ENCODE measurements around the gene PDE3B.
"Not testable (repeated sequence)": the region's sequence is repeated elsewhere in the genome, so short reads cannot be mapped to it uniquely, and the experiment has no call there.

The PDE3B gene

DNA sequence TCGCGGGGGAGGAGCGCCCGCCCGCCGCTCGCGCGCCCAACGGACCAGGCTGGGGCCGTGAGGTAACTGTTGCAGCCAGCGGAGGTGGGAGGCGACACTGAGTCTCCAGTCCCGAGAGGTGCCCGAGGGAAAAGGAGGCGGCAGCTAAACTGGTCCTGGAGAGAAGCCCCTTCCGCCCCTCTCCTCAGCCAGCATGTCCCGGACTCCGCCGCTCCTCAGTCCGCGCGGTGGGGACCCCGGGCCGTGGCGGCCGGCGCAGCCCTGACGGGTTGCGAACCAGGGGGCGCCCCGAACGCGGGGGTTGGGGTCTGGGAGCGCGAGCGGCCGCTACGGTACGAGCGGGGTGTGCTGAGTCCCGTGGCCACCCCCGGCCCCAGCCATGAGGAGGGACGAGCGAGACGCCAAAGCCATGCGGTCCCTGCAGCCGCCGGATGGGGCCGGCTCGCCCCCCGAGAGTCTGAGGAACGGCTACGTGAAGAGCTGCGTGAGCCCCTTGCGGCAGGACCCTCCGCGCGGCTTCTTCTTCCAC lies at the start of gene PDE3B:
PDE3B (plus strand) TSS at position 108 of the 529 bp plus-strand sequence; CDS start at position 380, 272 bp downstream.
- no peak within 1 kb of the TSS for H3K27ac ChIP-seq
- no peak for DNase-seq (ENCODE audit: low read depth, low spot score)

DNA sequence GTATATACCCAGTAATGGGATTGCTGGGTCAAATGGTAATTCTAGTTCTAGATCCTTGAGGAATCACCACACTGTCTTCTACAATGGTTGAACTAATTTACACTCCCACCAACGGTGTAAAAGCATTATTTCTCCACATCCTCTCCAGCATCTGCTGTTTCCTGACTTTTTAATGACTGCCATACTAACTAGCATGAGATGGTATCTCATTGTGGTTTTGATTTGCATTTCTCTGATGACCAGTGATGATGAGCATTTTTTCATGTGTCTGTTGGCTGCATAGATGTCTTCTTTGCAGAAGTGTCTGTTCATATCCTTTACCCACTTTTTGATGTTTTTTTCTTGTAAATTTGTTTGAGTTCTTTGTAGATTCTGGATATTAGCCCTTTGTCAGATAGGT lies 48.3 kb upstream of the PDE3B start:
- DNase-seq (ENCODE audit: low read depth, low spot score); H3K27ac ChIP-seq: not testable (repeated sequence)

DNA sequence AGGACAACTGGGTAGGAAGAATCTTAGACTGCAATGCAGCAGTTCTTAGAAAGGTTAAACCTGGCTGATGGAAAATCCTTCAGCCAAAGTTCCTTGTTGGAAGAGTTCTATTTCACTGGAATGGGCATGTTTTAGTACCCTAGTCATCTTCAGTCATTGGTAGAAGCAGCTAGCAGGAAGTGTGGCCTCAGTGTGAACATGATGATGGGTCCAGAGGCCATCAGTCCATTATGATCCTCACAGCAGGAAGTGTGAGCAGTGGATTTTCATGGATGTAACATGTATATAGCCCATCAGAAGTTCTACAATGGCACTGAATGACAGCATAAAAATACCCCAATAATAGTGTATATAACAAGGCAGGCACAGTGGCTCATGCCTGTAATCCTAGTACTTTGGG lies 35.9 kb upstream of the PDE3B start:
- no peak for DNase-seq (ENCODE audit: low read depth, low spot score)
- H3K27ac ChIP-seq, result no peak overlapping the region

DNA sequence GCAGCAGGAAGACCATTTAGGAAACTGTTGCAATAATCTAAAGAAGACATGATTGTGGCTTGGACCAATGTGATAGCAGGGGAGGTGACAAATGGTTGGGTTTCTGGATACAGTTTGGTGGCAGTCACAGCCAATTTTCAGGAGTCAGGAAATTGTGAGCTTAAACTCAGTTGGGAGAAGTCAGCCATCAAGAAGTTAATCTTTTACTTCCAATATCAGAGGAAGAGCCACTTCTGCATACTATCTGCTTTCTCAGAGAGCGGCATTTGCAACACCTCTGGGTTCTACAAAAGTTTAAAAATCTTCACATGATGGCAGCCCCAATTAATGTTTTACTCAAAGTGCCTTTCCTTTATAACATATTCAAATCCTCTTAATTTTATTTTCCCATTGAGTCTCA lies 33.7 kb upstream of the PDE3B start:
- no peak overlapping the region for H3K27ac ChIP-seq
- no peak for DNase-seq (ENCODE audit: low read depth, low spot score)

DNA sequence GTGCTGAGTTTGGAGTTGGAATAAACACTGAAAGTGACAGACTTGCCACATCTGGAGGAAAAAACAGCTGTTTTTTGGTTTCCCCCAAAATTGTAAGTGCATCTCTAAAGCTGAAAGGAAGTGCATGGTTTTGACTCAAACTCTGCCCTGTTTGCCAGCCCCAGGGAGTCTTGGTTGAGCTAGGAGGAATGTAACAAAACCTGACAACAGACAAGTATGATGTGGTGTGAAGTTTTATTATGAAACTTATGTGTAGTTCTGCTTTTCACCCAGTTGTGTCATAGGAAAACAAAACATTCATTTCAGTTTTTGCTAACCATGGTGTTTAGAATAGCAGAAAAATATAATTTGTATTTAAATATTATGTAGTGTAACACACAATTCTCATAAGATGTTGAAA lies 31.7 kb upstream of the PDE3B start:
- DNase-seq (ENCODE audit: low read depth, low spot score), result no peak
- H3K27ac ChIP-seq, result no peak overlapping the region

DNA sequence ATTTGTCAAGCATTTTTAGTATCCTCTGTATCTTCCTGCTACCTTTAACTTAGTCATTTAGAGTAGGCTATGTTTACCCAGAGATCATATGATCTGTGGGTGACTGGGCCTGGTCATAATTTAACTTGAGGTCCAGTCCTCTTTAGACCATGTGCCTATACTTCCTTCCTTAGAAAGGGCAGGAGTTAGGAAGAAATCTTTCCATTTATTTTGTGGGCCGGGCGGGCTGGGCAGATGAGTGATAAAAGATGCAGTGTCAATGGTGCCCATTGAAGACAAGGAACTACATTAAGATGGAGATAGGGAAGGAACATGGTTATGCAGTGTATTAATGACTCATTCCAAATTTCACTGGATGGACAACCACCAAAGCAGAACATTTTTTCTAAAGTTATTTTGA lies 30.9 kb upstream of the PDE3B start:
- H3K27ac ChIP-seq, result no peak overlapping the region
- no peak for DNase-seq (ENCODE audit: low read depth, low spot score)

DNA sequence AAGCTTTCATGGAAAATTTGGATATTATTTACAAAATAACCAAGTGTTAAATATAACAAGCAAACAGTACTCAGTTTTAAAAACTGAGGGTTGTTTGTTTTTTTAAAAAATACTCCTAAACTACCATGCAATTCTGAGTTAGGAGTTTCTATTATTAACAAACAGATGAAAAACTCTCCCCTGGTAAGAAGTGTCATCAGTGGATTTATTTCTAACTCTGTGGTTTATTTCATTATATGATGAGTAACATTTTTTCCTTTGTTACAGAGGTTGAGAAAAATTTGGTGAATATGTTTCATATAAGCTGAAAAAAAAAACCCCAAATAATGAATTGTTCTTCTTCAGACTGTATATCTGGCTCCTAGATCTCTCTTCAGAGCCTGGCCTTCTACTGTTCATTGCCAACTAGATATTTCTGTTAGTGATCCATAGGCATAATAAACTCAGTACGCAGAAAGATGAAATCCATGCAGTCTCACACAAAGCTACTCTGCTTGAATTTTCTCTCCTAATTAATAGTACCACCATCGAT lies 29.4 kb upstream of the PDE3B start:
- H3K27ac ChIP-seq, result no peak overlapping the region
- no peak for DNase-seq (ENCODE audit: low read depth, low spot score)

DNA sequence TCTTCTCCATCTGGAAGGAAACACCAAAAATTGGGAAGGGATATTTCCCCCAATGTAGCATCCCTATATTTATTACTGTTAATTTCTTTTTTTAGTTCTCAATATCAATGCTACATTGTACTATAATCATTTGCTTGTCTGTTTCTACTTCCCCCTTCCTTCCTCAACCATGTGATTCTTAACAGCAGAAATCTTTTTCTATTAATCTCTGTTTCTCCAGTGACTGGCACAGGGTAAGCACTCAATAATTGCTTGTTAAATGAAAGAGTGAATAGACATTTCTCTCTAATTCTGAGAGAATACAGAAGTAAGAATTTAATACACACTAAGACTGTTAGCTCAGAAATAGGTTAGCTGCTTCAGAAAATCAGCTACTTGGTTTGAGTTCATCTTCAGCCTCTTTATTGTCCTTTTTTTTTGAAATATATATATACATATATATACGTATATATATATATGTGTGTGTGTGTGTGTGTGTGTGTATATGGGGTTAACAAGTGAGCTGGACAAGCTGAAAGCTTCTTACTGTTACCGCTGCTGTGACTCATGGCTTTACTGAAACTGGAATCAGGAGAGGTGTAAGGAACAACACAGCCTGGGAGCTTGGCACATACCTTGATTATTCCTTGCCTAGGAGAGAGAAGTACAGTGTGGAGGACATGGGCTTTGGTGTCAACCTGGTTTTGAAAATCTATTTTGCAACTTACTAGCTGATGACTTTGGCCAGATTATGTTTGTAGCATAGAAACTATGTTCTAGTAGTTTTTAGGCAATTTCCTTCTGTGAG lies 26.2 kb upstream of the PDE3B start:
- no peak overlapping the region for H3K27ac ChIP-seq
- peak; percentile 27 for DNase-seq (ENCODE audit: low read depth, low spot score)

DNA sequence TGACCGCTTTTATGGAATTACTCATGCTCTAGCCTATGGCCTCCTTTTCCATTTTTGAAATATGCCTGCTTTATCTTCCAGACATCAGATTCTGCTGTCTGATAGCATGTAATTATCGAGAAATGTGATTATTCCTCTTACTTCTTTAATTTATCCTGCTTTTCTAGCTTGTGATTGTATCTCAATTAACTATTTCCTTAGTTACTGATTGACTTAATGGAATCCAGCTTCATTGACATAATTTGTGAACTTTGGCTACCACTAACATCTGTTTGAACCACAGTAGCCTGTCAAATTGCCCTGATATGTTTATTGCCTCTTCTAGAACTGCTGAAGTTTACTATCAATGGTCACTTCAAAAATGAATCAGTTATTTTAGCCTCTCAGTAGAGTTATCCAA lies 25.5 kb upstream of the PDE3B start:
- H3K27ac ChIP-seq, result no peak overlapping the region
- no peak for DNase-seq (ENCODE audit: low read depth, low spot score)

DNA sequence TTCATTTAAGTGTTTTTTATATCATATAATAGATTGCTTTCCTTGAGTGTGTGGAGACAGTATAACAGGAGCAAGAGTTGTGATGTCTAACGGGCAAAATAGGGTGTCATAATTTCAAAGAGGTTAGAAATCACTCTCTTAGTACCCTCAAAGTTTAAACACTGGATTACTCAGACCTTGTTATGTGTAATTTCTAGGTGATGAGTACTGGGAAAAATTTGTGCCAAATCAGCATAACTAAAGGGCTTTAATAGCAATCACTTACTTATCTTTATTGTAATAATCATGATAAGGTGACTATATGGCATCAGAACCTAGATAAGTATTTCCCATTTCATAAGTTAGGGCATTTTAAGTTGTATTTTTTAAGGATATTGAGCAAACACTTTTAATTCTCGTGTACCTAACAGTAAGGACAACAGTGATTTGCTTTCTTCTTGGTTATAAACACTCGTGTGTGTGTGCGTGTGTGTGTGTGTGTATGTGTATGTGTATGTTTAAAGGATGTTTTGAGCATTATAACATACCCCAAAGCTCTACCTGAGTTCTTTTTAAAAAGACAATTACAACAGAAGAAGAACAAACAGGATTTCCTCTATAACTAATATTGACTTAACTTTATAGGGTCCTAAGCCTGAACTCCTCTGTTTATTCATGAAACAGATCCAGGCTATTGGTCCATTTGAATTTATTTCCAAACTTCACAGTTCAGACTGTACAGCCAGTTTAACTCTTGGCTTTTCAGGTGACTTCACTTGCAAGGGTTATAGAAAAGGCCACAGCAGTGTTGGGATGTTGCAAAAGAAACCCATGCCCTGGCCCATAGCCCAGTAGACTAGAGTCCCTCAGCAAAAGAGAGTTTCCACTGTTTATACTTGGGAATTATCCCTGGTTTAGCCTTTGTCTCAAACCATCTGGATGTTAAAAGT lies 23.7 kb upstream of the PDE3B start:
- no peak overlapping the region for H3K27ac ChIP-seq

DNA sequence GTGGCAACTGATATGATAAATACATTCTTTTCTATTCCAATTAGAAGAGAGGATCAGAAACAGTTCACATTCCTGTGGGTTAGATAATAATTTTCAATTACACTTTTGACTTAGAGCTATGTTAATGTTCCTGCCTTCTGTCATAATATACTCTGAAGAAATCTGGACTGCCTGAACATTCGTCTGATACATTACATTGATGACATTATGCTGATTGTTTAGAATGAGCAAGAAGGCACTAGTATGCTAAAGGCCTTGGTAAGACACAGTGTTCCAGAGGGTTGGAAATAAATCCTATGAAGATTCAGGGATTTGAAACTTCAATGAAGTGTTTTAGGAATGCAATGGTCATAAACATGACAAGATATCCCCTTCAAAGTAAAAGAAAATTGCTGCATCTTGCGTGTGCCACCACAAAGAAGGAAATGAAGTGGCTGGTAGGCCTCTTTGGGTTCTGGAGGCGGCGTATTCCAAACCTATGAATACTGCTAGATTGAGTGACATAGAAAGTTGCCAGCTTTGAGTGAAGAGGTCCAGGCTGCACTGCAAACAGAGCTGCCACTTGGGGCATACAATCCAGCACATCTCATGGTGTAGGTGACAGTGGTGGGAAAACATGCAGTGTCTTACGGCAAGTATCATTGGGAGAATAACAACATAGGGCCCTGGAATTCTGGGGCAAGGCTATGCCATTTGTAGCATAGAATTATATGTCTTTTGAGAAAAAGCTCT lies 21.2 kb upstream of the PDE3B start:
- no peak for DNase-seq (ENCODE audit: low read depth, low spot score)

More for the DNA sequence above, 23.7 kb upstream of the PDE3B start:
- DNase-seq (ENCODE audit: low read depth, low spot score), result no peak

DNA sequence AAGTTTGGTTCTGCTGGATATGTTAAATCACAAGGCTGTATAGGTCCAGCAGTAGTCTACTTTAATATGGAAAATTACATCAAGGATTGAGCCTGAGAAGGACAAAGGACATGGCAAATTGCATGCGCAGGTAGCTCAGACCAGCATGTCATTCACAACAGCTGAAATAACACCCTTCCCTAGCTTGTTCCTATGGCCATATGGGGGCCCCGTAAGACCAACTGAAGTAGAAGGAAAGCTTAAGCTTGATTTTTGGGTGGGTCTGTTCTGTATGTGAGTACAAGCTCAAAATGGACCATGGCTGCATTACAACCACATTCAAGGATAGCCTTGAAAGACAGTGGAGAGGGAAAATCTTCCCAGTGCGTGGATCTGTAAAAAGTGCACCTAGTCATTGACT lies 20.6 kb upstream of the PDE3B start:
- no peak overlapping the region for H3K27ac ChIP-seq
- no peak for DNase-seq (ENCODE audit: low read depth, low spot score)

More for the DNA sequence above, 21.2 kb upstream of the PDE3B start:
- no peak overlapping the region for H3K27ac ChIP-seq

DNA sequence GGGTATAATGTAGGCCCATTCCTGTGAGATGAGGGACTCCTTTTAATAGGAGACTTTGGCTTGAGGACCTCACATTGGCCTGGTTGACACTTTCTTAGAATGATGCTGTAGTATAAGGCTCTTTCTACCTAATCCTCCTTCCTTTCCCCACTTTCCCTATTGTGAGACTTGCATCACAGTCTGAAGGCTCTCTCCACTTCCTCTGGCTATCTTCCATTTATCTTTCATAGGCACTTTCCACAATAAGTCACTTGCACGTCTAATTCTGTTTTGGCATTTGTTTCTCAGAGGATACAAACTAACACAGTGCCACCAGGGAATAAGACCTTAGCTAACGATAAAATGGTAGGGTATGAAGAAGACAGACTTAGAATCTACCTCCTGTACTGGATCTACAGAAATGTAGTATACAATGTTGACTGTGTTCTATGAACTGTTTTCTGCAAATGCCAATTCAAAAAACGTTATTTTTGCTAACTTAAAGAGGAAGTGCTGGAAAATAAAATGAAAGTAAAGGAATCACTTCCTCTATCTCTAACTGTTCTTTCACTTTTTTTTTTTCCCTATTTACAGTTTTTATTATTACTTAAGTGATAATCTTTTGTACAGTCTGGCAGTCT lies 17.9 kb upstream of the PDE3B start:
- no peak for DNase-seq (ENCODE audit: low read depth, low spot score)

DNA sequence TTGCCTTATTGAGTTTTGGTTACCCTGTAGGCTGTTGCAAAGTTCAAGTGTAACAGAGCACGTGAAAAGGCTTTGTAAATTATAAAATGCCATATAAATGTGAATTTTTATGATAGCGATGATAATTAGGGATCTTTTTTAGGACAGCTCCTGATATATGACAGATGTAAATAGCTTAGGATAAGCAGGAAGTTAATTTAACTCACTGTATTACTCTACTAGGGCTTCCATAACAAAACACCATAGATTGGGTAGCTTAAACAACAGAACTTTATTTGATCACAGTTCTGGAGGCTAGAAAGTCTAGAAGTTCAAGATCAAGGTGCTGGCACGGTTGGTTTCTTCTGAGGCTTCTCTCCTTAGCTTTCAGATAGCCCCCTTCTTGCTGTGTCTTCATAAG lies 17.0 kb upstream of the PDE3B start:
- no peak for DNase-seq (ENCODE audit: low read depth, low spot score)

More for the DNA sequence above, 17.9 kb upstream of the PDE3B start:
- H3K27ac ChIP-seq, result no peak overlapping the region

DNA sequence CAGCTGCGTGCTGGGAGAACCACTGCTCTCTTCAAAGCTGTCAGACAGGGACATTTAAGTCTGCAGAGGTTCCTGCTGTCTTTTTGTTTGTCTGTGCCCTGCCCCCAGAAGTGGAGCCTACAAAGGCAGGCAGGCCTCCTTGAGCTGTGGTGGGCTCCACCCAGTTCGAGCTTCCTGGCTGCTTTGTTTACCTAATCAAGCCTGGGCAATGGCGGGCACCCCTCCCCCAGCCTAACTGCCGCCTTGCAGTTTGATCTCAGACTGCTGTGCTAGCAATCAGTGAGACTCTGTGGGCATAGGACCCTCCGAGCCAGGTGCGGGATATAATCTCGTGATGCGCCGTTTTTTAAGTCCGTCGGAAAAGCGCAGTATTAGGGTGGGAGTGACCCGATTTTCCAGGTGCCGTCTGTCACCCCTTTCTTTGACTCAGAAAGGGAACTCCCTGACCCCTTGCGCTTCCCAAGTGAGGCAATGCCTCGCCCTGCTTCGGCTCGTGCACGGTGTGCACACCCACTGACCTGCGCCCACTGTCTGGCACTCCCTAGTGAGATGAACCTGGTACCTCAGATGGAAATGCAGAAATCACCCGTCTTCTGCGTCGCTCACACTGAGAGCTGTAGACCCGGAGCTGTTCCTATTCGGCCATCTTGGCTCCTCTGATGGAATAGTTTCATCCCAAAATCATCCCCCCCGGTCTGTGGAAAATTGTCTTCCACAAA lies 9.9 kb upstream of the PDE3B start:
- DNase-seq (ENCODE audit: low read depth, low spot score); H3K27ac ChIP-seq: not testable (repeated sequence)

More for the DNA sequence above, 17.0 kb upstream of the PDE3B start:
- no peak overlapping the region for H3K27ac ChIP-seq

DNA sequence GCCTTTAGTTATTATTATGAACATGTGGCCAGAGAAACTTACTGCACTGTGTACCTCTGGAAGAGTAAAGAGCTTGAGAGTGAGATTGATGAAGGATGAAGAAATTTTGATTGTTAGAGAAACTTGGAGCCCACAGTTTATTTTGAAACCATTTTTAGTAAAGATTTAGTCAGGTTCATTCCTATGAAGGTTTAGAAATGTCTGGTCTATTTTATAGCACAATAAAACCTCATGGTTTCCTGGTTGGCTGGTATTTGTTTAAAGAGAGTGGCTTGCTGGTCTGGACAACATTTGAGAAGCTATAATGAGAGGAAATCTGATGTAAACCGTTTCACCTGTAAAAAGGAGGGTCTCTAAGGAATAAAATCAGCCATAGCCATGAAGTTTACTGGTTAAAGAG lies 8.8 kb upstream of the PDE3B start:
- H3K27ac ChIP-seq, result no peak overlapping the region
- no peak for DNase-seq (ENCODE audit: low read depth, low spot score)

DNA sequence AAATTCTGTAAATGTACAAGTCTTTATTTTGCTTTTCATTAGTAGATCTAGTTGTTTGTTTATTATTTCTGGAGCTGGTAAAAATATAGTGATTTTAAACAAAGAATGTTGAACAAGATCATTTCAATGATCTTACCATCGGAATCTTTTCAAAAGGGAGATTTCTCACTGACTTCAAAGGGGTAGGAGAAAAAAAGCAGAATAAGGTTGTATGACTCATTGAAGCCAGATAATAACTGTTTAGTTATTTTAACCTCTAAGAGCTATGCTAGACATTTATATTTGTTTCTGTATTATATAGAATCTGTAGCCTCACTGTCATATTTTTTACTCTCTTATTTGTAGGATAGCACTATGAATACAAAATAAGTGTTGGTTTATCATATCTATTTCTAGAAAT lies 8.1 kb upstream of the PDE3B start:
- no peak overlapping the region for H3K27ac ChIP-seq
- no peak for DNase-seq (ENCODE audit: low read depth, low spot score)

DNA sequence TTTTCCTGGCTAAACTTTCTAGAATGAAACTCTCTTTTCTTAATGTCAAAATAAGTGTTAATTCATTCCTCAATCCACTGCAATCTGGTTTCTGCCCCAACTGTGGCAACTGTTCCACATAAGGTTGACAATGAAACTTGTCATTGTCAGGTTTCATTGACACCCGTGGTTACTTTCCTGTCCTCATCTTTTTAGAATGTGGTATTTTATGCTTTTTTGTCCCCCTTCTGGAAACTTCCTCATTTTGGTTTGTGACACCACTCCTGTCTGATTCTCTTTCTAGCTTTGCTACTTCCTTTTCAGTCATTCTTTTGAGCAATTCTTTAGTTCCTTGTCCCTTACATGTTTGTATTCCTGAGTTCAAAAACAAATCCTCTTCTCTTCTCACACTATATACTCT lies 7.5 kb upstream of the PDE3B start:
- H3K27ac ChIP-seq, result no peak overlapping the region
- DNase-seq (ENCODE audit: low read depth, low spot score), result no peak

DNA sequence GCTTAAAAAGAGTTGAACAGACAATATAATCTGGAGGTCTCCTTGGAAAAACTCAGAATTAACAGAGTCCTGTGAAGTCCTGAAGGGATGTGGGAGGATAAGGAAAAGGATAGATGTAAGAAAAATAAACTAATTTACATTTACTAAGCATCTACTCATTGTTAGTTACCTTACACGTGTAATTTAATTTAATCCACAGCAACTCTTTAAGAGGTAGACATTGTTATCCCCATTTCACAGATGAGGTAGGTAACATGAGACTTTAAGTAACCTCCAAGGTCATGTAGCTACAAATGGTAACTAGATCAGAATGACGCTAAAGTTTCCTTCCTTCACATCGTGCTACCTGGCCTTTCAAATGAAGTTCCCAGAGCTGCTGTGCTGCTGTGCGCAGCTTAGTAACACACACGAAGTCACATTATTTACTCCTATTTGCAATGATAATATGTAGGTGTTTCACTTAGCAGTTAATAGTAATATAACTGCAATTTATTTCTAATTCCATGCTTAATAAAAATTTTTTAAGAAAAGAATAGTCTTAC lies 5.7 kb upstream of the PDE3B start:
- no peak overlapping the region for H3K27ac ChIP-seq
- DNase-seq (ENCODE audit: low read depth, low spot score), result no peak

All from epithelial cell of prostate (primary cell).